Memory B cell (primary cell): ENCODE results near the gene MPL.
"Not testable (repeated sequence)": the region's sequence is repeated elsewhere in the genome, so short reads cannot be mapped to it uniquely, and the experiment has no call there.

Experiments
- ATAC-seq: fragments of 150-1000 bp; cut with Tn5 transposase; 2 replicates; pipeline ENCODE4 v1.10.0; 2021; ENCODE audit warnings: low read depth, mild to moderate bottlenecking, moderate library complexity
- DNase-seq, 2 donors: peaks; one replicate each; pipeline ENCODE4 v3.0.0; 2022; ENCODE audit warnings: low spot score in 2 of 2
- H3K27ac Mint-ChIP-seq: one replicate; pipeline ENCODE4 v1.8.0; 2022; ENCODE audit warnings: mild to moderate bottlenecking, moderate library complexity, mixed read lengths
- H3K27me3 Mint-ChIP-seq: one replicate; pipeline ENCODE4 v1.8.0; 2022; ENCODE audit warnings: mixed read lengths
- H3K36me3 Mint-ChIP-seq: one replicate; pipeline ENCODE4 v1.8.0; 2022; ENCODE audit warnings: mild to moderate bottlenecking, mixed read lengths
- H3K4me1 Mint-ChIP-seq: one replicate; pipeline ENCODE4 v1.8.0; 2022; ENCODE audit warnings: mixed read lengths
- H3K4me3 Mint-ChIP-seq: one replicate; pipeline ENCODE4 v1.8.0; 2022; ENCODE audit warnings: mild to moderate bottlenecking, moderate library complexity, mixed read lengths
- H3K9me3 Mint-ChIP-seq: one replicate; pipeline ENCODE4 v1.8.0; 2022; ENCODE audit warnings: mixed read lengths

Gene MPL

GRCh38 chr1:43379476-43379875, 41.9 kb downstream of the MPL start:
- peaks cover 5% of the 10 kb centered on the region for H3K4me1 Mint-ChIP-seq
- no peak overlapping the region for H3K27ac Mint-ChIP-seq
- no peak overlapping the region for H3K4me3 Mint-ChIP-seq
- ATAC-seq: no peak
- no peak for DNase-seq
- H3K9me3 Mint-ChIP-seq: no peaks in the 10 kb centered on the region
- H3K36me3 Mint-ChIP-seq: peaks cover 21% of the 10 kb centered on the region
- H3K27me3 Mint-ChIP-seq: no peaks in the 10 kb centered on the region

GRCh38 chr1:43381612-43382011, 44.0 kb downstream of the MPL start:
- Mint-ChIP-seq H3K27ac (peak overlapping the region; percentile 72), H3K4me1 (peaks cover 2% of the 10 kb centered on the region), H3K4me3 (no peak overlapping the region), H3K27me3 (no peaks in the 10 kb centered on the region), H3K36me3 (peaks cover 28% of the 10 kb centered on the region), H3K9me3 (no peaks in the 10 kb centered on the region)
- ATAC-seq: no peak
- no peak for DNase-seq

GRCh38 chr1:43382027-43382779, 44.6 kb downstream of the MPL start:
- Mint-ChIP-seq H3K36me3 (peaks cover 33% of the 10 kb centered on the region), H3K4me1 (peaks cover 5% of the 10 kb centered on the region), H3K27me3 (no peaks in the 10 kb centered on the region), H3K4me3 (no peak overlapping the region), H3K27ac (peak overlapping the region; percentile 72), H3K9me3 (no peaks in the 10 kb centered on the region)
- ATAC-seq (no peak), DNase-seq (no peak)

GRCh38 chr1:43383449-43383848, 45.8 kb downstream of the MPL start:
- DNase-seq: no peak
- Mint-ChIP-seq H3K4me3 (no peak overlapping the region), H3K9me3 (no peaks in the 10 kb centered on the region), H3K27ac (peak overlapping the region; percentile 35), H3K4me1 (peaks cover 14% of the 10 kb centered on the region), H3K27me3 (no peaks in the 10 kb centered on the region), H3K36me3 (peaks cover 33% of the 10 kb centered on the region)
- no peak for ATAC-seq

GRCh38 chr1:43386676-43387075, 49.1 kb downstream of the MPL start:
- Mint-ChIP-seq H3K9me3 (no peaks in the 10 kb centered on the region), H3K27ac (no peak overlapping the region), H3K36me3 (peaks cover 25% of the 10 kb centered on the region), H3K4me3 (no peak overlapping the region), H3K27me3 (no peaks in the 10 kb centered on the region), H3K4me1 (peaks cover 28% of the 10 kb centered on the region)
- DNase-seq (no peak), ATAC-seq (no peak)

GRCh38 chr1:43387976-43388599, 50.5 kb downstream of the MPL start:
- ATAC-seq (no peak), DNase-seq (no peak)
- H3K27me3 Mint-ChIP-seq: no peaks in the 10 kb centered on the region
- H3K4me1 Mint-ChIP-seq: peaks cover 32% of the 10 kb centered on the region
- peak overlapping the region; percentile 100 for H3K4me3 Mint-ChIP-seq
- H3K36me3 Mint-ChIP-seq: peaks cover 20% of the 10 kb centered on the region
- peak overlapping the region; percentile 95 for H3K27ac Mint-ChIP-seq
- no peaks in the 10 kb centered on the region for H3K9me3 Mint-ChIP-seq

- no peak for DNase-seq
Measured at GRCh38 chr1:43388613-43389012, 51.0 kb downstream of the MPL start.

GRCh38 chr1:43389326-43390313, 52.0 kb downstream of the MPL start, which contains the start of the genes MED8 and SZT2:
Gene MED8 (minus strand): TSS chr1:43389800. CDS start chr1:43389764, 36 bp downstream.
Gene SZT2 (plus strand): TSS chr1:43389899. CDS start chr1:43389969, 70 bp downstream.
- Mint-ChIP-seq H3K27me3 (no peaks in the 10 kb centered on the region), H3K9me3 (no peaks in the 10 kb centered on the region), H3K36me3 (peaks cover 18% of the 10 kb centered on the region), H3K4me3 (peak within 1 kb of the TSS; percentile 100), H3K4me1 (peaks cover 40% of the 10 kb centered on the region), H3K27ac (peak within 1 kb of the TSS; percentile 95)
- peak; percentile 83 to 87 for DNase-seq
- ATAC-seq: peak; percentile 91

More at GRCh38 chr1:43388613-43389012, 51.0 kb downstream of the MPL start:
- Mint-ChIP-seq H3K4me3 (peak overlapping the region; percentile 100), H3K9me3 (no peaks in the 10 kb centered on the region), H3K36me3 (peaks cover 17% of the 10 kb centered on the region), H3K27me3 (no peaks in the 10 kb centered on the region), H3K4me1 (peaks cover 36% of the 10 kb centered on the region), H3K27ac (peak overlapping the region; percentile 95)
- ATAC-seq: no peak

- no peak overlapping the region for H3K4me3 Mint-ChIP-seq
- no peaks in the 10 kb centered on the region for H3K27me3 Mint-ChIP-seq
- no peaks in the 10 kb centered on the region for H3K9me3 Mint-ChIP-seq
- DNase-seq (no peak), ATAC-seq (no peak)
- H3K36me3 Mint-ChIP-seq: peaks cover 13% of the 10 kb centered on the region
- H3K27ac Mint-ChIP-seq: no peak overlapping the region
- peaks cover 38% of the 10 kb centered on the region for H3K4me1 Mint-ChIP-seq
Measured at GRCh38 chr1:43392702-43393101, 55.1 kb downstream of the MPL start.

GRCh38 chr1:43395523-43395922, 57.9 kb downstream of the MPL start:
- Mint-ChIP-seq H3K27me3 (no peaks in the 10 kb centered on the region), H3K27ac (no peak overlapping the region), H3K4me3 (no peak overlapping the region), H3K4me1 (peaks cover 21% of the 10 kb centered on the region), H3K9me3 (no peaks in the 10 kb centered on the region), H3K36me3 (peaks cover 13% of the 10 kb centered on the region)
- DNase-seq (no peak), ATAC-seq (no peak)

GRCh38 chr1:43396059-43396458, 58.4 kb downstream of the MPL start:
- DNase-seq (no peak), ATAC-seq (no peak)
- Mint-ChIP-seq H3K9me3 (no peaks in the 10 kb centered on the region), H3K27me3 (no peaks in the 10 kb centered on the region), H3K36me3 (peaks cover 13% of the 10 kb centered on the region), H3K27ac (no peak overlapping the region), H3K4me3 (no peak overlapping the region), H3K4me1 (peaks cover 19% of the 10 kb centered on the region)

GRCh38 chr1:43398227-43398626, 60.6 kb downstream of the MPL start:
- Mint-ChIP-seq H3K27ac (peak overlapping the region; percentile 20), H3K4me1 (peaks cover 18% of the 10 kb centered on the region), H3K9me3 (no peaks in the 10 kb centered on the region), H3K27me3 (no peaks in the 10 kb centered on the region), H3K36me3 (peaks cover 22% of the 10 kb centered on the region), H3K4me3 (no peak overlapping the region)
- ATAC-seq: no peak
- DNase-seq: no peak

- H3K36me3 Mint-ChIP-seq: peaks cover 27% of the 10 kb centered on the region
- H3K4me3 Mint-ChIP-seq, H3K27ac Mint-ChIP-seq, H3K9me3 Mint-ChIP-seq, DNase-seq, ATAC-seq, H3K27me3 Mint-ChIP-seq: not testable (repeated sequence)
- peaks cover 10% of the 10 kb centered on the region for H3K4me1 Mint-ChIP-seq
Measured at GRCh38 chr1:43400441-43400840, 62.8 kb downstream of the MPL start.
